AG09309 (cell line): ENCODE results near the gene WWC1.
A peak's percentile ranks its signal among the peaks of the same experiment; 100 is the strongest.

Source experiments
- DNase-seq: peaks from one replicate; pipeline ENCODE4 v3.0.0-alpha.2; 2010; ENCODE audit warnings: low read depth
- H3K4me3 ChIP-seq: 2 replicates; pipeline ENCODE4 v1.5.1; 2011; ENCODE audit warnings: mild to moderate bottlenecking, low read depth, low read length, moderate library complexity; ENCODE audit not compliant: control insufficient read depth
- TF ChIP-seq, protein P1 (sequence below): IDR thresholded peaks from 2 replicates; pipeline ENCODE4 v1.5.1; 2011; ENCODE audit warnings: mild to moderate bottlenecking, low read depth, low read length, inconsistent platforms; ENCODE audit not compliant: insufficient read depth, control insufficient read depth; ENCODE audit errors: missing control alignments

Gene WWC1

GRCh38 chr5:168464641-168465040, 173.2 kb downstream of the WWC1 start:
- no peak overlapping the region for H3K4me3 ChIP-seq
- DNase-seq, result no peak
- TF ChIP-seq, protein P1, sequence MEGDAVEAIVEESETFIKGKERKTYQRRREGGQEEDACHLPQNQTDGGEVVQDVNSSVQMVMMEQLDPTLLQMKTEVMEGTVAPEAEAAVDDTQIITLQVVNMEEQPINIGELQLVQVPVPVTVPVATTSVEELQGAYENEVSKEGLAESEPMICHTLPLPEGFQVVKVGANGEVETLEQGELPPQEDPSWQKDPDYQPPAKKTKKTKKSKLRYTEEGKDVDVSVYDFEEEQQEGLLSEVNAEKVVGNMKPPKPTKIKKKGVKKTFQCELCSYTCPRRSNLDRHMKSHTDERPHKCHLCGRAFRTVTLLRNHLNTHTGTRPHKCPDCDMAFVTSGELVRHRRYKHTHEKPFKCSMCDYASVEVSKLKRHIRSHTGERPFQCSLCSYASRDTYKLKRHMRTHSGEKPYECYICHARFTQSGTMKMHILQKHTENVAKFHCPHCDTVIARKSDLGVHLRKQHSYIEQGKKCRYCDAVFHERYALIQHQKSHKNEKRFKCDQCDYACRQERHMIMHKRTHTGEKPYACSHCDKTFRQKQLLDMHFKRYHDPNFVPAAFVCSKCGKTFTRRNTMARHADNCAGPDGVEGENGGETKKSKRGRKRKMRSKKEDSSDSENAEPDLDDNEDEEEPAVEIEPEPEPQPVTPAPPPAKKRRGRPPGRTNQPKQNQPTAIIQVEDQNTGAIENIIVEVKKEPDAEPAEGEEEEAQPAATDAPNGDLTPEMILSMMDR, result no peak

GRCh38 chr5:168467755-168468330, 176.4 kb downstream of the WWC1 start:
- DNase-seq, result no peak
- TF ChIP-seq, protein P1, result no peak
- no peak overlapping the region for H3K4me3 ChIP-seq

DNA sequence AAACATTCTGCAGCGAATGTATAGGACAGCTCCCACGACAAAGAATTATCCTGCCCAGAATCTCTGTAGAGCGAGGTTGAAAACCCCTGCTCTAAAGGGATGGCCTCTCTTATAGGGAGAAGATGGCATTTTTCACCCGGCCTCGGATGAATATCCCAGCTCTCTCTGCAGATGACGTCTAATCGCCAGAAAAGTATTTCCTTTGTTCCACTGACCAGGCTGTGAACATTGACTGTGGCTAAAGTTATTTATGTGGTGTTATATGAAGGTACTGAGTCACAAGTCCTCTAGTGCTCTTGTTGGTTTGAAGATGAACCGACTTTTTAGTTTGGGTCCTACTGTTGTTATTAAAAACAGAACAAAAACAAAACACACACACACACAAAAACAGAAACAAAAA, 177.4 kb downstream of the WWC1 start:
- H3K4me3 ChIP-seq, result no peak overlapping the region
- TF ChIP-seq, protein P1, result no peak
- DNase-seq, result peak; percentile 41

GRCh38 chr5:168469816-168470215, 178.4 kb downstream of the WWC1 start:
- no peak for DNase-seq
- no peak overlapping the region for H3K4me3 ChIP-seq
- TF ChIP-seq, protein P1, result no peak

- TF ChIP-seq, protein P1, result no peak
- H3K4me3 ChIP-seq, result no peak overlapping the region
- no peak for DNase-seq
Observed at GRCh38 chr5:168471785-168472184, 180.3 kb downstream of the WWC1 start.

- H3K4me3 ChIP-seq, result no peak overlapping the region
- DNase-seq, result peak; percentile 92
- TF ChIP-seq, protein P1, result peak; percentile 41
Observed at GRCh38 chr5:168472329-168472728, 180.9 kb downstream of the WWC1 start.

GRCh38 chr5:168474319-168474718, 182.9 kb downstream of the WWC1 start:
- TF ChIP-seq, protein P1, result no peak
- no peak overlapping the region for H3K4me3 ChIP-seq
- DNase-seq, result no peak
